C4-2B (cell line): Measurements from ENCODE around the gene WWOX.

Experiments
- H3K27ac ChIP-seq: fragments of 450-650 bp; 2 replicates; pipeline ENCODE4 v1.5.1; 2017
- ZFX ChIP-seq: fragments of 450-650 bp; IDR thresholded peaks from 2 replicates; pipeline ENCODE4 v1.6.1; 2017
- TF ChIP-seq, protein P1 (sequence below): fragments of 450-650 bp; conservative IDR thresholded peaks from 2 replicates; pipeline ENCODE4 v1.5.1; 2017; ENCODE audit warnings: mild to moderate bottlenecking

The WWOX gene

DNA sequence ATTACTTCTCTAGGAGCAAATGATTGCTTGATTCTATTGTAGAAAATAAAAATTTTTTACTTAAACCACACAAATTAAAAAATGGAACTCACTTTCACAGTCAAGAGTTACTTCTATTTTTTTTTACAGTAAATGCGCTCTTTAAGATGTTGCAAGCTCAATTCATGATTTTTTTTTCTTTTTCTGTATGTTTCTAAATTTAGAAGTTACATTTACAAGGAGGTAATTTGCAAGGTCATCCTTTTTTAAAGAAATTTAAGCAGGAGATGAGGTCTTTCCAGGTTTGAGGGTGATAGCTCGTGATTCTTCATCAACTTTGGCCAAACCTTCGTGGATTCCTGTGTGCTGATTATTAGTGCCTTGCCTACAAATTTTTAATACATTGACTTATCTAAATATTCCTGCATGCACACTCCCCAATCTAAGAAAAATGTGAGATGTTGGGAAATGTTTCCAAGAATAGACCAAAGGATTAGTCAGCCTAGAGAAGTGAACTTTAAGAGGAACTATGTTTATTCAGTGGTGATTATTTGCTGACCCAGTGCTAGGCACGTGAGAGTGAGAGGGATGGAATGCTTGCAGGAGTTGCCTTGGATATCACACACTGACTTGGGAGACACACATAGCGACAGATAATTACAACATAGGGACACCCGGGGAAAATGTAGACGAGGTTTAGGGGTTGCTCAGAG lies 1071.2 kb downstream of the WWOX start:
- no peak overlapping the region for H3K27ac ChIP-seq
- TF ChIP-seq, protein P1, sequence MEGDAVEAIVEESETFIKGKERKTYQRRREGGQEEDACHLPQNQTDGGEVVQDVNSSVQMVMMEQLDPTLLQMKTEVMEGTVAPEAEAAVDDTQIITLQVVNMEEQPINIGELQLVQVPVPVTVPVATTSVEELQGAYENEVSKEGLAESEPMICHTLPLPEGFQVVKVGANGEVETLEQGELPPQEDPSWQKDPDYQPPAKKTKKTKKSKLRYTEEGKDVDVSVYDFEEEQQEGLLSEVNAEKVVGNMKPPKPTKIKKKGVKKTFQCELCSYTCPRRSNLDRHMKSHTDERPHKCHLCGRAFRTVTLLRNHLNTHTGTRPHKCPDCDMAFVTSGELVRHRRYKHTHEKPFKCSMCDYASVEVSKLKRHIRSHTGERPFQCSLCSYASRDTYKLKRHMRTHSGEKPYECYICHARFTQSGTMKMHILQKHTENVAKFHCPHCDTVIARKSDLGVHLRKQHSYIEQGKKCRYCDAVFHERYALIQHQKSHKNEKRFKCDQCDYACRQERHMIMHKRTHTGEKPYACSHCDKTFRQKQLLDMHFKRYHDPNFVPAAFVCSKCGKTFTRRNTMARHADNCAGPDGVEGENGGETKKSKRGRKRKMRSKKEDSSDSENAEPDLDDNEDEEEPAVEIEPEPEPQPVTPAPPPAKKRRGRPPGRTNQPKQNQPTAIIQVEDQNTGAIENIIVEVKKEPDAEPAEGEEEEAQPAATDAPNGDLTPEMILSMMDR, result no peak
- no peak for TF ChIP-seq ZFX

DNA sequence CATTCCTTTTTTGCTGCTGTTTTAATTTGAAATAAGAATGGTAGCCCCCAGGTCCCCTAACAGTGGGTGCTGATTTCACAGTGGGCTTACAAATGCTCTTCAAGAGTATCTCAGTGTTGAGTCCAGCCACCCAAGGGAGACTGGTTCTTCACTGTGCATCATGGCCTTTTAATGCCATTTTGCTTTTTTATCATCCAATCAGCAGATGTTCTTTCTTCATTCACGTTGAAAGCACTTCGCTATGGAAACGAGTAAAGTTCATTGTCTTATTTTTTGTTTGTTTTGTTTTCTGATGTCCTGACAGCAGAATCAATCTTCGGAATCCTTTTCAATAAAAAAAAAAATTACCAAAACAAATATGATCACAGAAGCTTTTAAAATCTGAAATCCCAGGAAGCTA lies 1072.0 kb downstream of the WWOX start:
- TF ChIP-seq ZFX, result no peak
- TF ChIP-seq, protein P1, result no peak

DNA sequence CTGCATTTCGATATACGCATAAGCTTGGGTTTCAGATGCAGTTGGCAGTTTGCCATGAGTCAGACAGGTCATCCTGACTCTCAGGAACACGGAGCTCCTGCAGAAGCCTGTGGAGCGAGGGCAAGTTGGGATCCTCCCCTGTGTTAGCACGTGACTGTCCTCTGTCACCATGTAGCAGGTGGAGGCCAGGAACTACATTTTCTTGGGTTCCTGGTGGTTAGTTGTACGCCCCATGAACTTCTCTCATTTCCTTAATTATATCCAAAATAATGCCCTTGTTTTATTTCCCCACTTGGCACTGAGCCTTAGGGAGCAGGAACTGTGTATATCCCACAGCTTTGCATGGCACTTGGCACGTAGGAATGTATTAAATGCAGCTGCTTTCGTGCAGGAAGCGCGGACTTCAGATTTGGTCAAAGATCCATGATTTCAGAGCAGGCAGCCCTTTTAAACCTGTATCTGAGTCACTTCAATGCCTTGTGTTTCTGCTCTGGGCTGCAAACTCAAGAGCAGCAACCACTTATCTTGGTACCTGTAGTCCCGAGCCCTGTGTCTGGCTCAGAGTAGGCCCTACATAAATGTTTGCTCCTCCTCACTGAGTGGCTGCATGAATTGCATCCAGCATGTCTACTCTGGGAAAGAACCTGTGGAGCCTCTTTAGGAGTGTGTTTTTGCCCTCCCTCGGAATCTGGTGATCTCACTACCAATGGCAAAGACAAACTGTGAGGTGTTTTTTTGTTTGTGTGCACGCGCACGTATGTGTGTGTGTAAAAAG lies 1072.7 kb downstream of the WWOX start:
- no peak overlapping the region; the same call in 1 of the 2 replicates for H3K27ac ChIP-seq
- TF ChIP-seq, protein P1, result no peak

More for the DNA sequence above, 1072.0 kb downstream of the WWOX start:
- no peak overlapping the region for H3K27ac ChIP-seq

DNA sequence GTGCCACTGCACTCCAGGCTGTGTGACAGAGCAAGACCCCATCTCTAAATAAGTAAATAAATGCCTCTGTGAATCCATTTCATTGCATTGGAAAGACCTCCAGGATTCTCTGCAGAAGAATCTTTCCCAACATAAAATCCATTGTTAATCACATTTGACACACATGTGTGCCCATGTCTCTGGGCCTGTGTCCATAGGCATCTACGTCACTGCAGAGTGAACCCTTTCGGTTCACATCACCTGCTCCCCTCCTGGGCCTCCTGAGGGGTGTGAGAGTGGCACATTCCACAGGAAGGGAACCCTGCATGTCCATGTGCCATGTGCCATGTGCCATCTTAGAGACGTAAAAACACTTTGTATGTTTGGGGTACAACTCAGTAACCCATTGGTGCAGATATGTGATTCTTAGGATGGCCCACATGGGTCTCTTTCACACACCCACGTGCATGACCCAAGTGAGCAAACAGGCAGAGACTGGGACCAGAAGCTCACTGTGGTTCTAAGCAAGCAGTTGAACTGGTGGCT lies 1073.6 kb downstream of the WWOX start:
- H3K27ac ChIP-seq, result no peak overlapping the region
- TF ChIP-seq, protein P1, result no peak
- no peak for TF ChIP-seq ZFX

DNA sequence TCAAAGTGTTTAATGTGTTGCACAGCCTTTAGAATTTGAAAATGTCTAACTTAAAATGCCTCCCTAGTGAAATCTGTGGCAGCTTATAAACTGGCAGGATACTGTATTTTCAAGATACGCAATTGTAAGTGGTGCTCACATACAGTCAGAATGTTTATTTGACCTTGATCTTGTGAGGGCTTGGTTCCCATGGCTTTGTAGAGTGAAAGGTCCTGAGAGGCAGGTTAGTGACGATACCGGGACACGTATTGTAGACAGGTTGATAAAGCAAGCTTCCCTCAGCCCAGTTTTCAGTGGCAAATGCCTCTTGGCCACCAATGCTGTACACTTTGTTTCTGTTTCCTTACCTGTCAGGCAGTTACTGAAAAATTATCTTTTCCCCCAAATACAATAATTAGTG lies 1074.5 kb downstream of the WWOX start:
- no peak overlapping the region for H3K27ac ChIP-seq
- TF ChIP-seq, protein P1, result no peak
- TF ChIP-seq ZFX, result no peak

DNA sequence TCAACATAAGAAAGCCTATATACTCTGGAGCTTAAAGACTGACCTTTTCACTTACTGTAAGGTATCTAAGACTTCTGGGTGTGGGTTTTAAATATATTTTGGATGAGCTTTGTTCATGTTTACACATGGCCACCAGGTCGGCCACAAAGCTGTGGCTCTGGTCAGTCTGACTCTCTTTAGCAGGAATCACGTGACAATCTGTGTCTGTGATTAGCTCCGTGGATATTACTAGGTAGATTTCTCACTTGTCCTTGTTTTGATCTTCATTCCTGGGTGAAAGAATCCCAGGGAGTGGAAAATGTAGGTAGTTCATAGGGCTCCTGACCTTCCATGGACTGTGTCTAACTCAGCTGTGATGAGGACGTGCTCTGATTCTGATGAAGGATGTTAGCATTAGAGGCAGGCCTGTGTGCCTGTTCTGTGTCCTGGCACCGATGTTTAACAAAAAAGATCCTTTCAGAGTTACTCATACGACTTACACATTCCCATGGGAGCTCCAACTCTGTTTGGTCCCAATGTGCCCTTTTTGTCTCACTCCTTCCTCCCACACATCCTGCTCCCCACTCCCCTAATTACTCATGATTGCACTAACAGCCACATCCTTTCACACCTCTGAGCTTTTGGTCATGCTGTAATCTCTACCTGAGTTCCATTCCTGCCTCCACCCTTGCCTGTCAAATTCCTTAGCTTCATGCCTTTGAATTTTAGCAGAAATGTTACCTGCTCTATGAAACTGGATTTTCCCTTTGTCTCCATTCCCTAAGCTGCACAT lies 1076.0 kb downstream of the WWOX start:
- TF ChIP-seq ZFX, result no peak
- TF ChIP-seq, protein P1, result no peak
- H3K27ac ChIP-seq, result no peak overlapping the region
